OCI-LY3 (cell line): ENCODE results near the gene OR2G3.

ENCODE experiments used
- H2AFZ ChIP-seq: fragments of 200-600, 300-600 bp; shearing (Covaris generic); 2 replicates; pipeline ENCODE4 v1.6.0; 2014; ENCODE audit warnings: antibody characterized with exemption, low read depth, low read length
- H3K27ac ChIP-seq: fragments of 200-600, 300-600 bp; sonication (generic); 2 replicates; pipeline ENCODE4 v1.5.1; 2014; ENCODE audit warnings: mild to moderate bottlenecking, low read length, moderate library complexity, mixed read lengths
- H3K27me3 ChIP-seq: fragments of 200-600, 300-600 bp; sonication (generic); 2 replicates; pipeline ENCODE4 v1.6.1; 2014; ENCODE audit warnings: low read depth, low read length, mixed read lengths
- H3K36me3 ChIP-seq: fragments of 200-600, 300-600 bp; sonication (generic); replicated peaks from 2 replicates; pipeline ENCODE3; 2014; ENCODE audit warnings: low read depth, low read length, mixed read lengths
- H3K4me1 ChIP-seq: fragments of 300-600, 200-600 bp; sonication (generic); 2 replicates; pipeline ENCODE4 v1.6.1; 2014; ENCODE audit warnings: low read length, mixed read lengths
- H3K4me2 ChIP-seq: fragments of 200-600, 300-600 bp; sonication (generic); 2 replicates; pipeline ENCODE4 v1.6.1; 2014; ENCODE audit warnings: low read length, mixed read lengths
- H3K4me3 ChIP-seq: fragments of 300-600, 200-600 bp; sonication (generic); 2 replicates; pipeline ENCODE4 v1.5.1; 2014; ENCODE audit warnings: antibody characterized with exemption, mild to moderate bottlenecking, low read length, moderate library complexity
- H3K79me2 ChIP-seq: fragments of 300-600, 200-600 bp; shearing (Covaris generic); 2 replicates; pipeline ENCODE4 v1.6.1; 2014; ENCODE audit warnings: mild to moderate bottlenecking, low read length, mixed read lengths
- H3K9ac ChIP-seq: fragments of 300-600, 200-600 bp; shearing (Covaris generic); 2 replicates; pipeline ENCODE4 v1.6.0; 2014; ENCODE audit warnings: mild to moderate bottlenecking, low read length, moderate library complexity
- H3K9me3 ChIP-seq: fragments of 200-600, 300-600 bp; shearing (Covaris generic); 2 replicates; pipeline ENCODE4 v1.6.1; 2014; ENCODE audit warnings: low read length, mixed read lengths; ENCODE audit not compliant: insufficient read depth
- H4K20me1 ChIP-seq: fragments of 200-600, 300-600 bp; sonication (generic); 2 replicates; pipeline ENCODE4 v1.6.1; 2016; ENCODE audit warnings: low read length, mixed read lengths; ENCODE audit not compliant: insufficient read depth
- CTCF ChIP-seq: fragments of 200-600, 300-600 bp; sonication (generic); IDR thresholded peaks from 2 replicates; pipeline ENCODE4 v1.5.1; 2014; ENCODE audit warnings: antibody characterized with exemption, low read length, low read depth
- EZH2phosphoT487 ChIP-seq: fragments of 200-600 bp; shearing (Covaris generic); IDR thresholded peaks from 2 replicates; pipeline ENCODE4 v1.6.1; 2018; ENCODE audit warnings: antibody characterized with exemption, mixed run types, low read depth

The OR2G3 gene

GRCh38 chr1:247638011-247638410, 32.6 kb downstream of the OR2G3 start:
- no peak for TF ChIP-seq CTCF
- TF ChIP-seq EZH2phosphoT487: no peak

GRCh38 chr1:247638781-247639180, 33.4 kb downstream of the OR2G3 start:
- Histone ChIP-seq H3K9me3 (no peaks in the 10 kb centered on the region), H3K4me3 (no peak overlapping the region), H3K27me3 (0 out of 2 replicates have a peak, but pooled peaks cover 10% of the 10 kb centered on the region), H4K20me1 (no peaks in the 10 kb centered on the region), H3K27ac (no peak overlapping the region), H3K4me1 (no peaks in the 10 kb centered on the region), H3K79me2 (no peaks in the 10 kb centered on the region), H3K36me3 (no peaks in the 10 kb centered on the region), H3K4me2 (no peak overlapping the region), H2AFZ (no peak overlapping the region), H3K9ac (no peak overlapping the region)
- TF ChIP-seq EZH2phosphoT487 (no peak), CTCF (no peak)

More at GRCh38 chr1:247638011-247638410, 32.6 kb downstream of the OR2G3 start:
- H3K27ac ChIP-seq: no peak overlapping the region
- no peak overlapping the region for H3K4me2 ChIP-seq
- H2AFZ ChIP-seq: no peak overlapping the region
- H3K4me1 ChIP-seq: no peaks in the 10 kb centered on the region
- no peaks in the 10 kb centered on the region for H3K36me3 ChIP-seq
- no peak overlapping the region for H3K9ac ChIP-seq
- no peaks in the 10 kb centered on the region for H3K79me2 ChIP-seq
- no peak overlapping the region for H3K4me3 ChIP-seq
- H3K9me3 ChIP-seq: no peaks in the 10 kb centered on the region
- H4K20me1 ChIP-seq: no peaks in the 10 kb centered on the region
- 0 out of 2 replicates have a peak, but pooled peaks cover 10% of the 10 kb centered on the region for H3K27me3 ChIP-seq

- no peak overlapping the region for H3K27ac ChIP-seq
- no peaks in the 10 kb centered on the region for H3K4me1 ChIP-seq
- no peak overlapping the region for H3K4me3 ChIP-seq
- H3K27me3 ChIP-seq: 0 out of 2 replicates have a peak, but pooled peaks cover 10% of the 10 kb centered on the region
- H3K9me3 ChIP-seq: no peaks in the 10 kb centered on the region
- no peaks in the 10 kb centered on the region for H3K36me3 ChIP-seq
- H3K4me2 ChIP-seq: no peak overlapping the region
- H4K20me1 ChIP-seq: no peaks in the 10 kb centered on the region
- H3K79me2 ChIP-seq: no peaks in the 10 kb centered on the region
- no peak overlapping the region for H3K9ac ChIP-seq
- H2AFZ ChIP-seq: no peak overlapping the region
- no peak for TF ChIP-seq CTCF
- TF ChIP-seq EZH2phosphoT487: no peak
These were observed 34.1 kb downstream of the OR2G3 start for GRCh38 chr1:247639381-247639981.

DNA sequence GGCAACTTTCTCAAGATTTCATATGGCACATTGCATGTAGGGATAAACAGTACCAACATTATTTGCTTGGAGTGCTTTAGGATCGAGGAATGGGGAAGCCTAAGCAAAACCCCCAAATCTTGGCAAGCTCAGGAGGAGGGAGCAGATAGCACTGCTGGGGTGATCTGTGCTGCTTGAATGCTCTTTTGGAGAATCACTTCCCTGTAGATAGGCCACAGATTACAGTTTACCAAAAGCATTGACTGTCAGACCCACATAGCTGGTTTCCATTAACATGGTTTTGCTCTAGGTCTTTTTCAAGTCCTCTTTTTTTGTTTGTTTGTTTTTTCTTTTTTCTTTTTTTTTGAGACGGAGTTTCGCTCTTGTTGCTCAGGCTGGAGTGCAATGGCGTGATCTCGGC, 37.4 kb downstream of the OR2G3 start:
- Histone ChIP-seq H4K20me1 (no peaks in the 10 kb centered on the region), H3K27me3 (peaks cover 11% of the 10 kb centered on the region), H3K9ac (no peak overlapping the region), H2AFZ (no peak overlapping the region), H3K79me2 (no peaks in the 10 kb centered on the region), H3K36me3 (no peaks in the 10 kb centered on the region), H3K9me3 (no peaks in the 10 kb centered on the region), H3K27ac (no peak overlapping the region), H3K4me3 (no peak overlapping the region), H3K4me2 (no peak overlapping the region), H3K4me1 (no peaks in the 10 kb centered on the region)
- no peak for TF ChIP-seq CTCF
- no peak for TF ChIP-seq EZH2phosphoT487
